Adrenal gland (tissue), 5 donors: Measurements from ENCODE around the gene CYB561A3.

ENCODE experiments used
- POLR2A ChIP-seq, 2 donors: fragments of 450-650 bp; IDR thresholded peaks; one replicate each; pipeline ENCODE4 v1.6.1; 2017; ENCODE audit warnings: antibody characterized with exemption in 2 of 2, mild to moderate bottlenecking in 2 of 2, moderate library complexity in 1 of 2
- TF ChIP-seq, protein P1 (sequence below), 6 experiments: fragments of 450-650 bp in 4 of 6; fragments of 200-600 bp in 2 of 6; sonication (generic) in 1 of 6; IDR thresholded peaks; 1 replicate in 5 of 6; 2 replicates in 1 of 6; pipeline versions ENCODE4 v1.5.1 to v1.8.0; 2016 to 2021; ENCODE audit warnings: antibody characterized with exemption in 6 of 6, mild to moderate bottlenecking in 2 of 6, moderate library complexity in 1 of 6
- donor health status: DM: no; HTN: no; CAD: no.

DNA sequence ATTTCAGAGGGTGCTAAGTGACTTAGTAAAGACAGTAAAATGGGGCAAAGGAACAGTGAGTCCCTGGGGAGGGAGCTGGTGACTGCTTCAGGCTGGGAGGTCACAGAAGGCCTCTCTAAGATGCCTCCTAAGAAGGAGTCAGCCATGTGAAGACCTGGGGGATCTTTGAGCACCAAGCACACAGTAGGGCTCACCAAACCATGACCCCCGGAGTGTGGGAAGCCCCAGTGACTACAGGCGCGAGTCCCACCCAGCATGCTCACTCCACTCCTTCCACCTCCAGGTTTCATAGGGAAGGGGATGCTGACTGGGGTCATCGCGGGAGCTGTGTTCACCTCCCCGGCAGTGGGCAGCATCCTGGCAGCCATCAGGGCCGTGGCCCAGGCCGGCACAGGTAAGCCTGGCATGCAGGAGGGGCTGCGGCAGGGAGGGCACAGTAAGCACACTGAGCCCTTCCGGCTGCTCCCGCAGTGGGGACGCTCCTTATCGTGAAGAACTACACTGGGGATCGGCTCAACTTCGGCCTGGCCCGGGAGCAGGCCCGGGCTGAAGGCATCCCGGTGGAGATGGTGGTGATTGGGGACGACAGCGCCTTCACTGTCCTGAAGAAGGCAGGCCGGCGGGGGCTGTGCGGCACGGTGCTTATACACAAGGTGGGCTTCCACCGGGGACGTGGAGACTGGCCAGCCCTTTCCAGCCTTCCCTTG, 22.7 kb downstream of the CYB561A3 start:
- TF ChIP-seq, protein P1, sequence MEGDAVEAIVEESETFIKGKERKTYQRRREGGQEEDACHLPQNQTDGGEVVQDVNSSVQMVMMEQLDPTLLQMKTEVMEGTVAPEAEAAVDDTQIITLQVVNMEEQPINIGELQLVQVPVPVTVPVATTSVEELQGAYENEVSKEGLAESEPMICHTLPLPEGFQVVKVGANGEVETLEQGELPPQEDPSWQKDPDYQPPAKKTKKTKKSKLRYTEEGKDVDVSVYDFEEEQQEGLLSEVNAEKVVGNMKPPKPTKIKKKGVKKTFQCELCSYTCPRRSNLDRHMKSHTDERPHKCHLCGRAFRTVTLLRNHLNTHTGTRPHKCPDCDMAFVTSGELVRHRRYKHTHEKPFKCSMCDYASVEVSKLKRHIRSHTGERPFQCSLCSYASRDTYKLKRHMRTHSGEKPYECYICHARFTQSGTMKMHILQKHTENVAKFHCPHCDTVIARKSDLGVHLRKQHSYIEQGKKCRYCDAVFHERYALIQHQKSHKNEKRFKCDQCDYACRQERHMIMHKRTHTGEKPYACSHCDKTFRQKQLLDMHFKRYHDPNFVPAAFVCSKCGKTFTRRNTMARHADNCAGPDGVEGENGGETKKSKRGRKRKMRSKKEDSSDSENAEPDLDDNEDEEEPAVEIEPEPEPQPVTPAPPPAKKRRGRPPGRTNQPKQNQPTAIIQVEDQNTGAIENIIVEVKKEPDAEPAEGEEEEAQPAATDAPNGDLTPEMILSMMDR (IDR thresholded peaks at IDR 0.05) = no peak
- TF ChIP-seq POLR2A (IDR thresholded peaks at IDR 0.05) = no peak
